ENCODE results near the gene ALG12.

The ALG12 gene

GRCh38 chr22:49916831-49917230, 1.4 kb downstream of the ALG12 start:
- Histone ChIP-seq H3K27ac (ENCODE audit: low read depth, low read length) (no peak overlapping the region), H2AFZ (ENCODE audit: low read depth, low read length, severe bottlenecking) (no peak overlapping the region), H3K4me3 (ENCODE audit: insufficient read depth, low read length, poor library complexity, severe bottlenecking) (no peak overlapping the region), H3K9me2 (replicated peaks; ENCODE audit: insufficient read depth, low read length) (no peaks in the 10 kb centered on the region), H3K79me2 (ENCODE audit: insufficient read depth, low read length) (peaks cover 14% of the 10 kb centered on the region), H3K9me3 (ENCODE audit: insufficient read depth, low read length) (no peaks in the 10 kb centered on the region), H3K4me2 (ENCODE audit: low read depth, low read length, poor library complexity, severe bottlenecking) (peak overlapping the region; percentile 99), H3F3A (ENCODE audit: insufficient read depth) (no peaks in the 10 kb centered on the region), H3K36me3 (ENCODE audit: low read length) (no peaks in the 10 kb centered on the region), H4K20me1 (ENCODE audit: low read depth, low read length) (no peaks in the 10 kb centered on the region), H3K9ac (ENCODE audit: low read length) (no peak overlapping the region), H3K27me3 (ENCODE audit: low read length) (no peaks in the 10 kb centered on the region)
- TF ChIP-seq, protein P1, sequence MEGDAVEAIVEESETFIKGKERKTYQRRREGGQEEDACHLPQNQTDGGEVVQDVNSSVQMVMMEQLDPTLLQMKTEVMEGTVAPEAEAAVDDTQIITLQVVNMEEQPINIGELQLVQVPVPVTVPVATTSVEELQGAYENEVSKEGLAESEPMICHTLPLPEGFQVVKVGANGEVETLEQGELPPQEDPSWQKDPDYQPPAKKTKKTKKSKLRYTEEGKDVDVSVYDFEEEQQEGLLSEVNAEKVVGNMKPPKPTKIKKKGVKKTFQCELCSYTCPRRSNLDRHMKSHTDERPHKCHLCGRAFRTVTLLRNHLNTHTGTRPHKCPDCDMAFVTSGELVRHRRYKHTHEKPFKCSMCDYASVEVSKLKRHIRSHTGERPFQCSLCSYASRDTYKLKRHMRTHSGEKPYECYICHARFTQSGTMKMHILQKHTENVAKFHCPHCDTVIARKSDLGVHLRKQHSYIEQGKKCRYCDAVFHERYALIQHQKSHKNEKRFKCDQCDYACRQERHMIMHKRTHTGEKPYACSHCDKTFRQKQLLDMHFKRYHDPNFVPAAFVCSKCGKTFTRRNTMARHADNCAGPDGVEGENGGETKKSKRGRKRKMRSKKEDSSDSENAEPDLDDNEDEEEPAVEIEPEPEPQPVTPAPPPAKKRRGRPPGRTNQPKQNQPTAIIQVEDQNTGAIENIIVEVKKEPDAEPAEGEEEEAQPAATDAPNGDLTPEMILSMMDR (IDR thresholded peaks at IDR 0.05; ENCODE audit: insufficient read depth, low read length, poor library complexity, severe bottlenecking): no peak
- TF ChIP-seq EZH2phosphoT487 (conservative IDR thresholded peaks at IDR 0.05; ENCODE audit: low read length): no peak

DNA sequence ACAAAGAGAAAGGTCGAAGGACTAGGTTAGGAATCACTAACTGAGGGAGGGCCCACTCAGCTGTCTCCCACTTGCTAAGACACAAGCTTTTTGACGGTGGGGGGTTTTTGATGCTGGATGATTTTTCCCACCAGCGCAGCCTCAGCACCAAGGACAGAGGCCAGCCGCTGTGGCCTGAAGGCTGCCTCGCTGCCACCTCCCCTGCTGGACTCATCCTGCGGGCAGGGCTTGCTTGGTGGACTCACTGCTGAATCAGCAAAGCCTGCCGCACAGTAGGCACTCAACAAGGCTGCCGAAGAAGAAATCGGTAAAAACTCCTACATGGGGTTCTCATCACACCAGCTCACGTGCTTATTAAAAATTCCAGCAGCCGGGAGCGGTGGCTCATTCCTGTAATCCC, 2.6 kb downstream of the ALG12 start:
- no peaks in the 10 kb centered on the region for H3K36me3 ChIP-seq (ENCODE audit: low read length)
- no peaks in the 10 kb centered on the region for H4K20me1 ChIP-seq (ENCODE audit: low read depth, low read length)
- no peaks in the 10 kb centered on the region for H3K27me3 ChIP-seq (ENCODE audit: low read length)
- no peak overlapping the region for H3K9ac ChIP-seq (ENCODE audit: low read length)
- H3K27ac ChIP-seq (ENCODE audit: low read depth, low read length): no peak overlapping the region
- no peak overlapping the region for H3K4me2 ChIP-seq (ENCODE audit: low read depth, low read length, poor library complexity, severe bottlenecking)
- H3K4me3 ChIP-seq (ENCODE audit: insufficient read depth, low read length, poor library complexity, severe bottlenecking): no peak overlapping the region
- peaks cover 14% of the 10 kb centered on the region for H3K79me2 ChIP-seq (ENCODE audit: insufficient read depth, low read length)
- no peaks in the 10 kb centered on the region for H3F3A ChIP-seq (ENCODE audit: insufficient read depth)
- TF ChIP-seq, protein P1 (IDR thresholded peaks at IDR 0.05; ENCODE audit: insufficient read depth, low read length, poor library complexity, severe bottlenecking): no peak
- TF ChIP-seq EZH2phosphoT487 (conservative IDR thresholded peaks at IDR 0.05; ENCODE audit: low read length): no peak
- no peaks in the 10 kb centered on the region for H3K9me2 ChIP-seq (replicated peaks; ENCODE audit: insufficient read depth, low read length)
- no peaks in the 10 kb centered on the region for H3K9me3 ChIP-seq (ENCODE audit: insufficient read depth, low read length)
- no peak overlapping the region for H2AFZ ChIP-seq (ENCODE audit: low read depth, low read length, severe bottlenecking)

DNA sequence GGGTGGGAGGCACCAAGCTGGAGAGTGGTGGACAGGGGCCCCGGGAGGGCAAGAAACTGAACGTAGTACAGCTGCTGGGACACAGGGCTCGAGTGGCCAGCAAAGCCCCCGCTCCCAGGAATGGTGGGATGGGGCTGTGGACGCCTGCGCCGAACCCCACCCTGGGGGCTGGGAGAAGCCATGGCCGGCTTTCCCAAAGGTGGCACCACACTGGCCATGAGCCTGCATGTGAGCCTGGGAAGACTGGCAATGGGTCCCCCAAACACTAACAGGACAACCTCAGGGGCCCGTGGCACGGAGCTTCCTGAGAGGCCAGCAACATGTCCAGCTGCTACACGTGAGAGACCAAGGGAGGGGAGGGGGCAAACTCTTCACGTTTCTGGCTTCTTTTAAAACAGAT, 4.0 kb downstream of the ALG12 start:
- H3K4me2 ChIP-seq (ENCODE audit: low read depth, low read length, poor library complexity, severe bottlenecking): no peak overlapping the region

More for the DNA sequence above, 4.0 kb downstream of the ALG12 start:
- TF ChIP-seq, protein P1 (IDR thresholded peaks at IDR 0.05; ENCODE audit: insufficient read depth, low read length, poor library complexity, severe bottlenecking): no peak
- no peak for TF ChIP-seq EZH2phosphoT487 (conservative IDR thresholded peaks at IDR 0.05; ENCODE audit: low read length)
- Histone ChIP-seq H3K27me3 (ENCODE audit: low read length) (no peaks in the 10 kb centered on the region), H3K27ac (ENCODE audit: low read depth, low read length) (no peak overlapping the region), H3K9ac (ENCODE audit: low read length) (no peak overlapping the region), H3K79me2 (ENCODE audit: insufficient read depth, low read length) (peaks cover 14% of the 10 kb centered on the region), H4K20me1 (ENCODE audit: low read depth, low read length) (no peaks in the 10 kb centered on the region), H3K36me3 (ENCODE audit: low read length) (no peaks in the 10 kb centered on the region), H3K9me2 (replicated peaks; ENCODE audit: insufficient read depth, low read length) (no peaks in the 10 kb centered on the region), H3K9me3 (ENCODE audit: insufficient read depth, low read length) (no peaks in the 10 kb centered on the region), H2AFZ (ENCODE audit: low read depth, low read length, severe bottlenecking) (no peak overlapping the region), H3K4me3 (ENCODE audit: insufficient read depth, low read length, poor library complexity, severe bottlenecking) (no peak overlapping the region), H3F3A (ENCODE audit: insufficient read depth) (no peaks in the 10 kb centered on the region)

Data from SU-DHL-6 (cell line).